HUES64 (cell line): ENCODE data around the gene TAF12.
"Not testable (repeated sequence)": the region's sequence is repeated elsewhere in the genome, so short reads cannot be mapped to it uniquely, and the experiment has no call there.

ENCODE experiments used
- H3K27ac ChIP-seq: 2 replicates; pipeline ENCODE4 v1.7.0; 2013; ENCODE audit warnings: low read depth, low read length, inconsistent platforms
- H3K27me3 ChIP-seq: 2 replicates; pipeline ENCODE4 v1.6.1; 2013; ENCODE audit warnings: mild to moderate bottlenecking, low read length; ENCODE audit not compliant: insufficient read depth
- H3K36me3 ChIP-seq: 2 replicates; pipeline ENCODE4 v1.6.1; 2013; ENCODE audit warnings: mild to moderate bottlenecking, low read length; ENCODE audit not compliant: insufficient read depth
- H3K4me1 ChIP-seq: 2 replicates; pipeline ENCODE4 v1.6.1; 2013; ENCODE audit warnings: mild to moderate bottlenecking, low read length, moderate library complexity; ENCODE audit not compliant: insufficient read depth
- H3K4me3 ChIP-seq: 2 replicates; pipeline ENCODE4 v1.5.1; 2013; ENCODE audit warnings: mild to moderate bottlenecking, low read length, moderate library complexity
- H3K9ac ChIP-seq: 2 replicates; pipeline ENCODE4 v1.6.1; 2013; ENCODE audit warnings: mild to moderate bottlenecking, low read depth, low read length
- H3K9me3 ChIP-seq: 2 replicates; pipeline ENCODE4 v1.6.1; 2013; ENCODE audit warnings: low read depth, low read length; ENCODE audit not compliant: insufficient read depth
- WGBS: fragments of 150-250, 120-280 bp; methylation state at CpG from one replicate; pipeline ENCODE4 v1.1.7; 2013; ENCODE audit warnings: missing lambda C conversion rate; 5-methylcytosine and 5-hydroxymethylcytosine counted together

The TAF12 gene

DNA sequence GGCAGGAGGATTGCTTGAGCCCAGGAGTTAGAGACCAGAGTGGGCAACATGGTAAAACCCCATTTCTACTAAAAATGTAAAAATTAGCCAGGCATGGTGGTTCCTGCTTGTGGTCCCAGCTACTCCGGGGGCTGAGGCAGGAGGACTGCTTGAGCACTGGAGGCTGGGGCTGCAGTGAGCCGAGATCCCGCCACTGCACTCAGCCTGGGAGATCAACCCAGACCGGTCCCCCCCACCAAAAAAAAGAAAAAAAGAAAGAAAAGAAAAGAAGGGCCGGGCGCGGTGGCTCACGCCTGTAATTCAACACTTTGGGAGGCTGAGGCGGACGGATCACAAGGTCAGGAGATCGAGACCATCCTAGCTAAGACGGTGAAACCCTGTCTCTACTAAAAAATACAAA lies 23.9 kb upstream of the TAF12 start:
- Histone ChIP-seq H3K36me3 (no peaks in the 10 kb centered on the region), H3K9me3 (no peaks in the 10 kb centered on the region), H3K4me1 (peaks cover 16% of the 10 kb centered on the region; the same call in 1 of the 2 replicates), H3K27ac (no peak overlapping the region), H3K4me3 (no peak overlapping the region), H3K9ac (no peak overlapping the region), H3K27me3 (no peaks in the 10 kb centered on the region)
- WGBS: 97% methylated on average over 11 of the region's 12 CpGs

DNA sequence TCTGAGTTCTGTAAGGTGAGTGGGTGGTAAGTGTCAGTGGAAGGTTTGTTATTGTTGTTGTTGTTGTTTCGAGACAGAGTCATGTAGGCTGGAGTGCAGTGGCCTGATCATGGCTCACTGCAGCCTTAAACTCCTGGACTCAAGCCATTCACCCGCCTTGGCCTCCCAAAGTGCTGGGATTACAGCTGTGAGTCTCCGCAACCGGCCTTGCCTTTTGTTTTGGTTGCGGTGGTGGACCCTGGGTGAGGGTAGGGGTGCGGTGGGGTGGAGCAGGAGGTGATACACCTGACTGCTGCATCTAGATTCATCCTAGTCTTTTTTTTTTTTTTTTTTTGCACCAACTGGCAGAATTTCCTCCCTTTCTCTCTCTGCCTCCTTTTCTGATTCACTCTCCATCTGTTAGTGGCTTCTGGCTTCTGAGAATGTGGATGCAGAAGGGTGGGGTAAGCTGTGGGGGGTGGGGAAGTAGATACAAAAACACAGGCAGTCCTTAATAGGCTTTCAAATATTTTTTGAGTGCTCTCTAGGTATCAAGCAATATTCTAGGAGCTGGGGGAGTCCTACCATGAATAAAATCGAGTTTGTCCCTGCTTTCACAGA lies 21.1 kb upstream of the TAF12 start:
- 72% methylated on average over 7 of the region's 7 CpGs for WGBS
- H3K9ac ChIP-seq: 0 out of 2 replicates have a peak overlapping the region, but pooled peaks have one; percentile 29

GRCh38 chr1:28656335-28656734 lies 13.5 kb upstream of the TAF12 start:
- Histone ChIP-seq H3K36me3 (no peaks in the 10 kb centered on the region), H3K4me3 (no peak overlapping the region), H3K27me3 (no peaks in the 10 kb centered on the region), H3K9ac (no peak overlapping the region), H3K4me1 (no peaks in the 10 kb centered on the region), H3K9me3 (no peaks in the 10 kb centered on the region), H3K27ac (no peak overlapping the region)
- WGBS: 89% methylated on average over 6 of the region's 6 CpGs

More for the DNA sequence above, 21.1 kb upstream of the TAF12 start:
- H3K36me3 ChIP-seq: no peaks in the 10 kb centered on the region
- H3K4me3 ChIP-seq: no peak overlapping the region
- H3K27ac ChIP-seq: no peak overlapping the region
- no peaks in the 10 kb centered on the region for H3K27me3 ChIP-seq
- 0 out of 2 replicates have a peak, but pooled peaks cover 10% of the 10 kb centered on the region for H3K4me1 ChIP-seq
- no peaks in the 10 kb centered on the region for H3K9me3 ChIP-seq

- not testable (repeated sequence) for H3K36me3 ChIP-seq, H3K4me3 ChIP-seq, H3K9ac ChIP-seq, H3K27me3 ChIP-seq, H3K4me1 ChIP-seq, H3K9me3 ChIP-seq, H3K27ac ChIP-seq
- WGBS: 92% methylated on average over 10 of the region's 10 CpGs
These were observed 12.8 kb upstream of the TAF12 start for GRCh38 chr1:28655448-28656311.

- not testable (repeated sequence) for H3K27me3 ChIP-seq, H3K4me3 ChIP-seq, H3K27ac ChIP-seq, H3K9ac ChIP-seq, H3K4me1 ChIP-seq, H3K9me3 ChIP-seq, H3K36me3 ChIP-seq
- 81% methylated on average over 3 of the region's 3 CpGs for WGBS
These were observed 11.0 kb upstream of the TAF12 start for GRCh38 chr1:28653870-28654269.

- not testable (repeated sequence) for H3K27ac ChIP-seq, H3K4me1 ChIP-seq, H3K4me3 ChIP-seq, H3K27me3 ChIP-seq, H3K9me3 ChIP-seq, H3K36me3 ChIP-seq, H3K9ac ChIP-seq
- 90% methylated on average over 13 of the region's 13 CpGs for WGBS
These were observed 10.2 kb upstream of the TAF12 start for GRCh38 chr1:28653063-28653462.

DNA sequence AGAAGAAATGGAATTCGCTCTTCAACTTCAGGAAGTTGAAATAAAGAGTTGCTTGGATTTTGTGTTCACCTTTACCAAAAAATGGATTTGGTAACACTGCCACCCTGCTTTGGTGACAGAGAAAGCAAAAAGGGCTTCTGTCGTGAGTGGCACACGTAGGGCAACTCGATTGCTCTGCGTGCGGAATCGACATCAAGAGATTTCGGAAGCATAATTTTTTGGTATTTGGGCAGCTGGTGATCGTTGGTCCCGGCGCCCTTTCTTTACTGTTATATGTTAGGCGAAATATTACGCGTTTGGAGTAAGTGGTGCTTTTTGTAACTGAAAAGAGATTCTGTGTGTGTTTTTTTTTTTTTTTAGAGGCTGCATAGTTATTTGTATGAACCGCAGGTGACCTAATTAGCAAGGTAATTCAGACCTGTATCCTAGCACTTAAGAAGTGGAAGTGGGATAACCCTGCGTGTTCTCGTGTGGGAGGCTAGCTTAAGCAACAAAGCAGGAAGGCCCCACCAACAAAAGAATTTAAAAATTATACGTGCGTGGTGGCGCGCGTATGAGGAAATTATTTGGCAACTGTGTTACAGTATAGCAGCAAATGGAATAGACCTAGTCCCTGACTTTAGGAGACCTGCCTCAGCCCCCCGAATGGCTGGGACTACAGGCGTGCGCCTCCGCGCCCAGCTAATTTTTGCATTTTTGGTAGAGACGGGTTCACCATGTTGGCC lies 5.8 kb upstream of the TAF12 start, which contains the start of gene RNU11:
RNU11 (plus strand) TSS at position 127 of the 725 bp plus-strand sequence.
- peaks cover 4% of the 10 kb centered on the region for H3K4me1 ChIP-seq
- WGBS: 7% methylated on average over 27 of the region's 28 CpGs
- no peaks in the 10 kb centered on the region for H3K36me3 ChIP-seq
- H3K27ac ChIP-seq: peak within 1 kb of the TSS; percentile 98
- no peaks in the 10 kb centered on the region for H3K27me3 ChIP-seq
- H3K9ac ChIP-seq: peak within 1 kb of the TSS; percentile 97
- no peaks in the 10 kb centered on the region for H3K9me3 ChIP-seq
- peak within 1 kb of the TSS; percentile 54 for H3K4me3 ChIP-seq

GRCh38 chr1:28648008-28648473 lies 5.2 kb upstream of the TAF12 start:
- H3K27me3 ChIP-seq: no peaks in the 10 kb centered on the region
- peak overlapping the region; percentile 97 for H3K9ac ChIP-seq
- peaks cover 8% of the 10 kb centered on the region for H3K4me1 ChIP-seq
- whole genome bisulfite sequencing: 10% methylated on average over 18 of the region's 18 CpGs
- H3K36me3 ChIP-seq: no peaks in the 10 kb centered on the region
- H3K9me3 ChIP-seq: no peaks in the 10 kb centered on the region
- H3K4me3 ChIP-seq: peak overlapping the region; percentile 54
- peak overlapping the region; percentile 98 for H3K27ac ChIP-seq

- 89% methylated on average over 1 of the region's 1 CpG for WGBS
These were observed 3.2 kb upstream of the TAF12 start for GRCh38 chr1:28646040-28646439.

DNA sequence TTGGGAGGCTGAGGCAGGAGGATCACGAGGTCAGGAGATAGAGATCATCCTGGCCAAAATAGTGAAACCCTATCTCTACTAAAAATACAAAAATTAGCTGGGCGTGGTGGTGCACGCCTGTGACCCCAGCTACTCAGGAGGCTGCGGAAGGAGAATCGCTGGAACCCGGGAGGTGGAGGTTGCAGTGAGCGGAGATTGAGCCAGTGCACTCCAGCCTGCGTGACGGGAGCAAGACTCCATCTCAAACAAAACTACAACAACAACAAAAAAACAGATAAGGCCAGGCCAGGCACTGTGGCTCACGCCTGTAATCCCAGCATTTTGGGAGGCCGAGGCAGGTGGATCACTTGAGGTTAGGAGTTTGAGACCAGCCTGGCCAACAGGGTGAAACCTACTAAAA lies 2.5 kb upstream of the TAF12 start:
- H3K9me3 ChIP-seq, H3K4me3 ChIP-seq, H3K27ac ChIP-seq, H3K36me3 ChIP-seq, H3K27me3 ChIP-seq, H3K9ac ChIP-seq: not testable (repeated sequence)
- H3K4me1 ChIP-seq: peaks cover 13% of the 10 kb centered on the region
- 94% methylated on average over 11 of the region's 11 CpGs for WGBS

More at GRCh38 chr1:28646040-28646439, 3.2 kb upstream of the TAF12 start:
- Histone ChIP-seq H3K27ac (no peak overlapping the region), H3K27me3 (no peaks in the 10 kb centered on the region), H3K4me1 (peaks cover 13% of the 10 kb centered on the region), H3K36me3 (no peaks in the 10 kb centered on the region), H3K9me3 (no peaks in the 10 kb centered on the region), H3K4me3 (no peak overlapping the region), H3K9ac (no peak overlapping the region)

DNA sequence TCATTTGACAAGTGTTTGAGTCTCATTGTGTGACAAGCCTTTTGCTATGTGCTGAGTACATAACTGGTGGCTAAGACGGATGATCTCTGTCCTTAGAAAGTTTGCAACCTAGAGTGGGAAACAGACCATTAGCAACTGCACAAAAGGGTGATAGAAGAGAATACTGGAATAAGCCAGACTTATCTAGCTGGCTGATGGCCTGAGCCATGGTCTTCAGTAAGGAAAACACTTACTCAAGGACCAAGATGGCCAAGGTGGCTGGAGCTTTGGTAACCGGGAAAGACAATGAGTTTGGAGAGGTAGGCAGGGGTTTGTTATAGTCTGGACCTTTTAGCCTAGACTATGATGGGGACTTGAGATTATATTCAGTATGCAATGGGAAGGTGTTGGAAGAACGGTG lies 1.6 kb upstream of the TAF12 start:
- H3K27ac ChIP-seq: no peak overlapping the region
- H3K9ac ChIP-seq: no peak overlapping the region
- WGBS: 78% methylated on average over 3 of the region's 3 CpGs
- H3K36me3 ChIP-seq: no peaks in the 10 kb centered on the region
- peaks cover 13% of the 10 kb centered on the region for H3K4me1 ChIP-seq
- no peaks in the 10 kb centered on the region for H3K27me3 ChIP-seq
- H3K4me3 ChIP-seq: no peak overlapping the region
- no peaks in the 10 kb centered on the region for H3K9me3 ChIP-seq
